Measurements from ENCODE around the gene IRF4.

DNA sequence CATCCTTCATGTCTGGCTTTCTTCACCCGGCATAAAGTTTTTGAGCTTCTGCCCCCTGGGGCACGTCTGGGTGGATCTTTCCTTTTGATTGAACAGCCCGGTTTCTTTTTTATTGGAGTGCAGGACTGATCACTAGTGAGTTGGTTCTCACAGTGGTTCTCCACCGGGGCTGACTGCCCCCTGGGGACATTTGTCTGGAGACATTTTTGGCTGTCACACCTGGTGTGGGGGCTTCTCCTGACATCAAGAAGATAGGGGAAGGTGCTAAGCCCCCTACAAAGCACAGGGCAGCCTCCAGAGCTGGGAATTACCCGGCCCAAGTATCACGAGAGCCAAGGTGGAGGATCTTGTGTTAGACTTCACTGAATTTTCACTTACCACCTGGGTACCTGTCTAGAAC lies 25.7 kb upstream of the IRF4 start:
- TF ChIP-seq, protein P1, sequence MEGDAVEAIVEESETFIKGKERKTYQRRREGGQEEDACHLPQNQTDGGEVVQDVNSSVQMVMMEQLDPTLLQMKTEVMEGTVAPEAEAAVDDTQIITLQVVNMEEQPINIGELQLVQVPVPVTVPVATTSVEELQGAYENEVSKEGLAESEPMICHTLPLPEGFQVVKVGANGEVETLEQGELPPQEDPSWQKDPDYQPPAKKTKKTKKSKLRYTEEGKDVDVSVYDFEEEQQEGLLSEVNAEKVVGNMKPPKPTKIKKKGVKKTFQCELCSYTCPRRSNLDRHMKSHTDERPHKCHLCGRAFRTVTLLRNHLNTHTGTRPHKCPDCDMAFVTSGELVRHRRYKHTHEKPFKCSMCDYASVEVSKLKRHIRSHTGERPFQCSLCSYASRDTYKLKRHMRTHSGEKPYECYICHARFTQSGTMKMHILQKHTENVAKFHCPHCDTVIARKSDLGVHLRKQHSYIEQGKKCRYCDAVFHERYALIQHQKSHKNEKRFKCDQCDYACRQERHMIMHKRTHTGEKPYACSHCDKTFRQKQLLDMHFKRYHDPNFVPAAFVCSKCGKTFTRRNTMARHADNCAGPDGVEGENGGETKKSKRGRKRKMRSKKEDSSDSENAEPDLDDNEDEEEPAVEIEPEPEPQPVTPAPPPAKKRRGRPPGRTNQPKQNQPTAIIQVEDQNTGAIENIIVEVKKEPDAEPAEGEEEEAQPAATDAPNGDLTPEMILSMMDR (IDR thresholded peaks at IDR 0.05): no peak
- no peak for TF ChIP-seq EZH2 (IDR thresholded peaks at IDR 0.05)
